ENCODE data around the gene TAB2. TPM values are rescaled to one million over a fixed set of nuclear protein-coding genes. Genes with fewer than 3 reads are reported as not detected.

TAB2 gene
- total RNA-seq, 2 donors from 2014 or later = 25.7 to 26.2 TPM

GRCh38 chr6:149332602-149333265, 15.2 kb downstream of the TAB2 start:
- peaks cover 66% of the 10 kb centered on the region for H3K4me1 ChIP-seq
- intact Hi-C loops (cut with DNase I) = no loop called here
- no peaks in the 10 kb centered on the region for H3K27me3 ChIP-seq
- H3K36me3 ChIP-seq (replicated peaks in 1 of 2; ENCODE audit: insufficient read depth in 1 of 2, low read depth in 2 of 2) = no peaks in the 10 kb centered on the region
- no peak overlapping the region for H3K27ac ChIP-seq
- H3K4me3 ChIP-seq = no peak overlapping the region
- H3K9me3 ChIP-seq = no peaks in the 10 kb centered on the region
- WGBS, 2 donors = 27 to 32% methylated on average over 5 of the region's 5 CpGs
- DNase-seq (no peak), ATAC-seq (no peak)
- TF ChIP-seq, protein P1, sequence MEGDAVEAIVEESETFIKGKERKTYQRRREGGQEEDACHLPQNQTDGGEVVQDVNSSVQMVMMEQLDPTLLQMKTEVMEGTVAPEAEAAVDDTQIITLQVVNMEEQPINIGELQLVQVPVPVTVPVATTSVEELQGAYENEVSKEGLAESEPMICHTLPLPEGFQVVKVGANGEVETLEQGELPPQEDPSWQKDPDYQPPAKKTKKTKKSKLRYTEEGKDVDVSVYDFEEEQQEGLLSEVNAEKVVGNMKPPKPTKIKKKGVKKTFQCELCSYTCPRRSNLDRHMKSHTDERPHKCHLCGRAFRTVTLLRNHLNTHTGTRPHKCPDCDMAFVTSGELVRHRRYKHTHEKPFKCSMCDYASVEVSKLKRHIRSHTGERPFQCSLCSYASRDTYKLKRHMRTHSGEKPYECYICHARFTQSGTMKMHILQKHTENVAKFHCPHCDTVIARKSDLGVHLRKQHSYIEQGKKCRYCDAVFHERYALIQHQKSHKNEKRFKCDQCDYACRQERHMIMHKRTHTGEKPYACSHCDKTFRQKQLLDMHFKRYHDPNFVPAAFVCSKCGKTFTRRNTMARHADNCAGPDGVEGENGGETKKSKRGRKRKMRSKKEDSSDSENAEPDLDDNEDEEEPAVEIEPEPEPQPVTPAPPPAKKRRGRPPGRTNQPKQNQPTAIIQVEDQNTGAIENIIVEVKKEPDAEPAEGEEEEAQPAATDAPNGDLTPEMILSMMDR (IDR thresholded peaks at IDR 0.05) = no peak
- no peak for TF ChIP-seq POLR2A (IDR thresholded peaks at IDR 0.05)

DNA sequence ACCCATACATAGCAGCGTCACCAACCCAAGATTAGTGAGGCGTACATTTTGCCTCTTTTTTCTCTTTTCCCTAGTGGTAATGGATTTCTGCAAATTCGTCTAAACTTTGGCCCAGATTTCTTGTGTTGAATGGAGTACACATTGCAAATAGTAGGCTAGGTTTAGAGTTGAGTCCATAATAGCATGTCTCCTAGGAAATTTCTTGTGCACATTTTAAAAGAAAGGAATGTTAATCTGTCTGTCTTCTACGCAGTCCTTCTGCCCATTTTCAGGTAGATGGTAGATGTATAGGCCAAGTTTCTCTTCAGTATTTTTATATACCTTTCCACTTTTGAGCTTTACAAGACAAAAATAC, 15.7 kb downstream of the TAB2 start:
- Histone ChIP-seq H3K36me3 (replicated peaks in 1 of 2; ENCODE audit: insufficient read depth in 1 of 2, low read depth in 2 of 2) (no peaks in the 10 kb centered on the region), H3K9me3 (no peaks in the 10 kb centered on the region), H3K27ac (no peak overlapping the region), H3K27me3 (no peaks in the 10 kb centered on the region), H3K4me3 (no peak overlapping the region), H3K4me1 (peaks cover 69% of the 10 kb centered on the region)
- 63 to 66% methylated on average over 4 of the region's 4 CpGs for WGBS, 2 donors
- intact Hi-C loops (cut with DNase I) = no loop called here
- no peak for TF ChIP-seq POLR2A (IDR thresholded peaks at IDR 0.05)
- TF ChIP-seq, protein P1 (IDR thresholded peaks at IDR 0.05) = no peak
- ATAC-seq (no peak), DNase-seq (no peak)

GRCh38 chr6:149334201-149334600, 16.7 kb downstream of the TAB2 start:
- peak overlapping the region in 1 of 4 donors; percentile 36 for H3K27ac ChIP-seq
- H3K4me3 ChIP-seq = no peak overlapping the region
- DNase-seq = no peak
- no peak for ATAC-seq
- no peak for TF ChIP-seq POLR2A (IDR thresholded peaks at IDR 0.05)
- TF ChIP-seq, protein P1 (IDR thresholded peaks at IDR 0.05) = no peak
- H3K27me3 ChIP-seq = no peaks in the 10 kb centered on the region
- WGBS, 2 donors = 54 to 57% methylated on average over 3 of the region's 3 CpGs
- H3K36me3 ChIP-seq (replicated peaks in 1 of 2; ENCODE audit: insufficient read depth in 1 of 2, low read depth in 2 of 2) = no peaks in the 10 kb centered on the region
- peaks cover 66% of the 10 kb centered on the region for H3K4me1 ChIP-seq
- no peaks in the 10 kb centered on the region for H3K9me3 ChIP-seq
- intact Hi-C loops (cut with DNase I) = no loop called here

DNA sequence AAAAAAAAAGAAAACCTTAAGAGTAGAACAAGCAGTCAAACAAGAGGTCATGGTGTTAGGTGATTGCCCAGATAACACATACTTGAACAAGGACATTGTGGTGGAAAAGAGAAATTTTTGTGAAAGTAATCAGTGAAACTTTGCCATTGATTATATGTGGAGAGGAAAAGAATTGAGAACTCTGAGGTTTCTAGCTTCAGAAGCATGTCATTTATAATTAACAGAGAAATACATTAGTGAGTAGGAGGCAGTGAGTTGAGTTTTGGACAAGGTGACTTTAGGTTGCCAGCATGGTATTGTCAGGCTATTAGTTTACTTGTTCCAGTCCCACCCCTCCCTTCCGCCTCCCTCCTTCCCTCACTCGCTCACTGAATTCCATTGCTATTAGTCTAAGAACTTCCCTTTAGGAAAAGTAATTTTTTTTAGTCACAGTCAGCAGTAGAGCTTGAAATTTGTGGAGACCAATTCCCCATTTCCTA, 17.2 kb downstream of the TAB2 start:
- H3K27ac ChIP-seq = peak overlapping the region in 2 of 4 donors; percentile 36 to 40
- TF ChIP-seq, protein P1 (IDR thresholded peaks at IDR 0.05) = no peak
- no peak for TF ChIP-seq POLR2A (IDR thresholded peaks at IDR 0.05)

More for the DNA sequence above, 17.2 kb downstream of the TAB2 start:
- WGBS, 2 donors = 59 to 71% methylated on average over 2 of the region's 2 CpGs
- intact Hi-C loops (cut with DNase I) = no loop called here
- no peaks in the 10 kb centered on the region for H3K9me3 ChIP-seq
- no peaks in the 10 kb centered on the region for H3K27me3 ChIP-seq
- ATAC-seq = peak; percentile 67
- peaks cover 65% of the 10 kb centered on the region for H3K4me1 ChIP-seq
- no peaks in the 10 kb centered on the region for H3K36me3 ChIP-seq (replicated peaks in 1 of 2; ENCODE audit: insufficient read depth in 1 of 2, low read depth in 2 of 2)
- peak in 1 of 4 donors; percentile 10 for DNase-seq
- no peak overlapping the region for H3K4me3 ChIP-seq

Data from body of pancreas (tissue), 4 donors.